ENCODE results near the gene CBY2.

CBY2 gene

GRCh38 chr13:45700971-45701900, 884 bp upstream of the CBY2 start:
- no peak for DNase-seq (ENCODE audit: low read depth in 1 of 2, low spot score in 1 of 2)

- DNase-seq (ENCODE audit: low read depth in 1 of 2, low spot score in 1 of 2): no peak
Observed at GRCh38 chr13:45702869-45703391, 810 bp downstream of the CBY2 start.

GRCh38 chr13:45704211-45704739, 2.2 kb downstream of the CBY2 start:
- no peak for DNase-seq (ENCODE audit: low read depth in 1 of 2, low spot score in 1 of 2)

GRCh38 chr13:45704854-45705695, 3.0 kb downstream of the CBY2 start:
- no peak for DNase-seq (ENCODE audit: low read depth in 1 of 2, low spot score in 1 of 2)

GRCh38 chr13:45705918-45706317, 3.8 kb downstream of the CBY2 start:
- DNase-seq (ENCODE audit: low read depth in 1 of 2, low spot score in 1 of 2): no peak

- DNase-seq (ENCODE audit: low read depth in 1 of 2, low spot score in 1 of 2): no peak
Observed at GRCh38 chr13:45707516-45708100, 5.5 kb downstream of the CBY2 start.

GRCh38 chr13:45711951-45712350, 9.8 kb downstream of the CBY2 start:
- no peak for DNase-seq (ENCODE audit: low read depth in 1 of 2, low spot score in 1 of 2)

- no peak for DNase-seq (ENCODE audit: low read depth in 1 of 2, low spot score in 1 of 2)
Observed at GRCh38 chr13:45713106-45713690, 11.1 kb downstream of the CBY2 start.

- no peak for DNase-seq (ENCODE audit: low read depth in 1 of 2, low spot score in 1 of 2)
Observed at GRCh38 chr13:45713721-45714120, 11.6 kb downstream of the CBY2 start.

GRCh38 chr13:45714170-45714569, 12.1 kb downstream of the CBY2 start:
- no peak for DNase-seq (ENCODE audit: low read depth in 1 of 2, low spot score in 1 of 2)

GRCh38 chr13:45715351-45715750, 13.2 kb downstream of the CBY2 start:
- no peak for DNase-seq (ENCODE audit: low read depth in 1 of 2, low spot score in 1 of 2)

GRCh38 chr13:45717349-45717748, 15.2 kb downstream of the CBY2 start:
- DNase-seq (ENCODE audit: low read depth in 1 of 2, low spot score in 1 of 2): no peak

- DNase-seq (ENCODE audit: low read depth in 1 of 2, low spot score in 1 of 2): no peak
Observed at GRCh38 chr13:45718063-45718462, 15.9 kb downstream of the CBY2 start.

- no peak for DNase-seq (ENCODE audit: low read depth in 1 of 2, low spot score in 1 of 2)
Observed at GRCh38 chr13:45718992-45719391, 16.9 kb downstream of the CBY2 start.

GRCh38 chr13:45721203-45721731, 19.1 kb downstream of the CBY2 start:
- DNase-seq (ENCODE audit: low read depth in 1 of 2, low spot score in 1 of 2): no peak

GRCh38 chr13:45723798-45724197, 21.7 kb downstream of the CBY2 start:
- DNase-seq (ENCODE audit: low read depth in 1 of 2, low spot score in 1 of 2): no peak

GRCh38 chr13:45728759-45729158, 26.6 kb downstream of the CBY2 start:
- no peak for DNase-seq (ENCODE audit: low read depth in 1 of 2, low spot score in 1 of 2)

GRCh38 chr13:45731455-45731854, 29.3 kb downstream of the CBY2 start:
- DNase-seq (ENCODE audit: low read depth in 1 of 2, low spot score in 1 of 2): no peak

- DNase-seq (ENCODE audit: low read depth in 1 of 2, low spot score in 1 of 2): no peak
Observed at GRCh38 chr13:45732916-45733315, 30.8 kb downstream of the CBY2 start.

- DNase-seq (ENCODE audit: low read depth in 1 of 2, low spot score in 1 of 2): no peak
Observed at GRCh38 chr13:45733361-45733760, 31.2 kb downstream of the CBY2 start.

All from stimulated activated CD4-positive, alpha-beta T cell treated with anti-CD3 and anti-CD28 coated beads, Interleukin-15, amount 100 ng/mL, for 1 hour (primary cell).